Endometrial microvascular endothelial cells (primary cell): Measurements from ENCODE around the gene KRT10. TPM values are rescaled to one million over a fixed set of nuclear protein-coding genes. Genes with fewer than 3 reads are reported as not detected.
"Not testable (repeated sequence)": the region's sequence is repeated elsewhere in the genome, so short reads cannot be mapped to it uniquely, and the experiment has no call there.

Experiments used
- in situ Hi-C: cut with HindIII; loops from 2 replicates; pipeline ENCODE4 v1.10.0; 2017; ENCODE audit warnings: low sequenced_read_pairs, low pct_unique_long_range_greater_than_20kb; ENCODE audit errors: inconsistent ontology term
- total RNA-seq: library from RNA; depleted of rRNA; stranded (reverse); fragments of >200 nt; gene quantifications from one replicate; pipeline ENCODE4 v1.2.3, GENCODE V29; 2015; ENCODE audit errors: inconsistent ontology term

The KRT10 gene
- total RNA-seq, 1 donor from 2014 or later: 6.4 TPM

DNA sequence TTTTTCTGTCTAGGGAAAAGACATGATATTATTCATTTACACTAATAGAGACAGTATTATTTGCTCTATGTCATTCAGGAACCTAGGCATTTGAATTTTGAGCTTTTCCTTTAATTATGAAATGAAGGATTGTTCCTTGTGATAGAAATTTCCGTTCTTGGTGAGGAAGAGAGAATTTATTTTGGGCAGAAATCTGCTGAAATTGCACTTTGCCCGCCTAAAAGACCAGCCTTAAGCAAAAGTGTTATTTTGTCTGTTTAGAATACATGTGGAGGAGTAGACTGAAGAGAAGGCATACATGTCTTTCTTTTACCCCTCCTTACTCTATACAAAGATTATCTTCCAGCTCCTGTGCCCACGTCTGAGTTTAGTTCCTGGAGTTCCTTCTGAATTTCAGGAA is 16.8 kb upstream of the KRT10 start:
- in situ Hi-C loops: no loop called here

DNA sequence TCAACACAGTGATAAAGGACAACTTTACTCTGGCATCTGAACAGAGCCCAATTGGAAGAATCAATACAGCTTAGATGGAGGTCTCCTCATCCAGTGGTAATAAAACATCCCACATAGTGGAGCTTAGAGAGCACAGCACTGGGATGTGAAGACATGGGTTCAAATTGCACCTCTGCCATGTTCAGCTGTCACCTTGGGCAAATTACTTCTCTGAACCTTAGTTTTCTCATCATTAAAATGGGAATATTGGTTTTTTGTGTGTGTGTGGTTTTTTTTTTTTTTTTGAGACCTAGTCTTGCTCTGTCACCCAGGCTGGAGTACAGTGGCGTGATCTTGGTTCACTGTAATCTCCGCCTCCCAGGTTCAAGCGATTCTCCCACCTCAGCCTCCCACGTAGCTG is 13.6 kb upstream of the KRT10 start:
- in situ Hi-C loops: no loop called here

GRCh38 chr17:40833882-40834281 is 11.5 kb upstream of the KRT10 start:
- in situ Hi-C loops: no loop called here

GRCh38 chr17:40832840-40833239 is 10.4 kb upstream of the KRT10 start:
- in situ Hi-C loops: no loop called here

- in situ Hi-C loops: no loop called here
These were observed 7.8 kb upstream of the KRT10 start for GRCh38 chr17:40830085-40830776.

DNA sequence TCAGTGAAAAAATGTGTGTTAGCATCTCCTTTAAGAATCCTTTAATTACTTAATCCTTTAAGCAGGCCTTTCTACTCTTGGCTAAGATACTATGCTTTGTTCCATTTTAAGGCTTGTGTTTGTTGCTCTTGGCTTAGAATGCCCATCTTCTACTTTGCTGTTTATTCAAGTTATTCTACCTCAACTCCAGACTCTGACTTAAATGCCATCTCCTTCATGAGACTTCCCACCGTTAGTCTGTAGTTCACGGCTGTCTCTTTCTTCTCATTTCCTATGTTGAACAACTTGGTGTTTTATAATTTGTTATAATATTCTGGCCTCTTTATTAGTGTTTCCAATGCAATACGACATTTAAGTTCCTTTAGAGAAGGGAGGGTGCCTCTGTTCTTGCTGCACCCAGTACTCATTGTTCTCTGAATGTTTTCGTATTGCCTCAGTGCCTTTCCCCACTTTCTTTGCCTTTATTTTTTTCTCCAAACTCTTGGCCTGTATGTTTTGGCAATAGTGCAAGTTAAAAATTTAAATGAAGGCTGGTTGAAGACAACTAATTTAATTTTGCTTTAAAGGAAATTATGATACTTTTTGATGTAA is 6.1 kb upstream of the KRT10 start:
- in situ Hi-C loops: no loop called here

DNA sequence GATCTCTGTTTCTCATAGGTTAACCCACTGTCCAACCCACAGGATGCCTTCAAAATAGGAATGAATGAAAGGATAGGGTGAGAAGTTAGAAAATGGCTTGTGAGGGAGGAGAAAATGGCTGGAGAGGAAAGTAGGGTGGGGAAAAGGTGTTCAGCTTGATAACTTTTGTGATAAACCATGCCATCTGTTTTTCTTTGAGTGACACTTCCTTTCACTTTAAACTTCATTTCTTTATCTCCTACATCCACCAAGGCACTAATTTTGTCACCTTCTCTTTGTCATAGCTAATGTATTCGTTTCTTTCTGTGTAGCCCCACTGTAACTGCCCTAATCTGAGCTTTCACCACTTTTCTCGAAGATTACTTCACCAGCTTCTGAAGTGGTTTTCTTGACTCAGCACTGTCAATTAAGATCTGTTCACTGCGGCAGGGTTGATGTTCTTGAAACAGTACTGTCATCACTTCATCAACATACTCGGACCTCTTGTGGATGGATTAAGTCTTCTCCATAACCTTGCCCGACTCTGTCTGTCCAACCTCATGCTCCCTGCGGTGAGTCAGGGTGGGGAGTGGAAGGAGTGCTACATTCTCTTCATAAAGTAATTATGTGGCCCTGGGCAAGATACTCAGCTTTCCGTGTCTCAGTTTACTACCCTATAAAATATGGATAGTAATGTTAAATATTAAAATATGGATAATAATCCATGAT is 5.5 kb upstream of the KRT10 start:
- in situ Hi-C loops: no loop called here

GRCh38 chr17:40825599-40825998 is 3.2 kb upstream of the KRT10 start:
- in situ Hi-C loops: no loop called here

GRCh38 chr17:40824015-40824832 is 1.8 kb upstream of the KRT10 start:
- in situ Hi-C loops: no loop called here

GRCh38 chr17:40821536-40821935 is 878 bp downstream of the KRT10 start:
- in situ Hi-C loops: no loop called here

GRCh38 chr17:40820228-40820838 is 2.1 kb downstream of the KRT10 start:
- in situ Hi-C loops: no loop called here

GRCh38 chr17:40819528-40820125 is 2.8 kb downstream of the KRT10 start:
- in situ Hi-C loops: no loop called here

GRCh38 chr17:40818733-40819527 is 3.5 kb downstream of the KRT10 start:
- in situ Hi-C loops: no loop called here

GRCh38 chr17:40818343-40818732 is 4.1 kb downstream of the KRT10 start:
- in situ Hi-C loops: no loop called here

DNA sequence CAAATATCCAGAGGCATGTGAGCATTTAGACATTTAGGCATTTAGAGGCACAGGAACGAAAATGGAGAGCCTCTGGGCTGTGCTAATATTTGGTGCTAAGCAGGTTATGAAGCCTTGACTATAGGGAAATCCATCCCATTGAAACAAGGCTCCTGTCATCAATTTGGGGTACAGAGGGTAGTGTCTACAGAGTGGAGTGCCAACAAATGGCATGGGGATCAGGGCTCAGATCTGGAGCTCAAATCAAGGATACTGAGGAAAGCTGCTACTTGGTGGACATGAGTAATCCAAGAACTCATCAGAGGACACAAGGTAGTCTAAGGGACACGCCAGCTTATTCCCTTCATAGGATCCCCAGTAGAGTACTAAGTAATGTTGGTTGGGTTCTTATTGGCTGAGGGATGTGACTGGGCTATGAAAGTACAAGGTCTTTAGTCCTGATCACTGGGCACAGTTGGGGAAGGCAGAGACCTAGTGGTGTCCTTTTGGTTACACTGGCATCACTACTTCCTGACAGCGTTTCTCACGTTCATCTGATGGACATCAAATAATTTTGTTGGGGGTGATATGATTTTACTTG is 5.2 kb downstream of the KRT10 start:
- in situ Hi-C loops: no loop called here

GRCh38 chr17:40816569-40816968 is 5.8 kb downstream of the KRT10 start:
- in situ Hi-C loops: no loop called here

- in situ Hi-C loops: no loop called here
These were observed 7.0 kb downstream of the KRT10 start for GRCh38 chr17:40815381-40815780.

DNA sequence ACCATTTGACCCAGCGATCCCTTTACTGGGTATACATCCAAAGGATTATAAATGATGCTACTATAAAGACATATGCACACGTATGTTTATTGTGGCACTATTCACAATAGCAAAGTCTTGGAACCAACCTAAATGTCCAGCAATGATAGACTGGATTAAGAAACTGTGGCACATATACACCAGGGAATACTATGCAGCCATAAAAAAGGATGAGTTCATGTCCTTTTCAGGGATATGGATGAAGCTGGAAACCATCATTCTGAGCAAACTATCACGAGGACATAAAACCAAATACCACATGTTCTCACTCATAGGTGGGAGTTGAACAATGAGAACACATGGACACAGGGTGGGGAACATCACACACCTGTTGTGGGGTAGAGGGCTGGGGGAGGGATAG is 7.8 kb downstream of the KRT10 start:
- in situ Hi-C loops: not testable (repeated sequence)
